ENCODE measurements around the gene SLCO1A2. TPM values are rescaled to one million over a fixed set of nuclear protein-coding genes. Genes with fewer than 3 reads are reported as not detected.

SLCO1A2 gene
- total and polyA plus RNA-seq, 2 donors (not counting 3 experiments of a cell fraction or from before 2014, with no cell fraction given): not detected

DNA sequence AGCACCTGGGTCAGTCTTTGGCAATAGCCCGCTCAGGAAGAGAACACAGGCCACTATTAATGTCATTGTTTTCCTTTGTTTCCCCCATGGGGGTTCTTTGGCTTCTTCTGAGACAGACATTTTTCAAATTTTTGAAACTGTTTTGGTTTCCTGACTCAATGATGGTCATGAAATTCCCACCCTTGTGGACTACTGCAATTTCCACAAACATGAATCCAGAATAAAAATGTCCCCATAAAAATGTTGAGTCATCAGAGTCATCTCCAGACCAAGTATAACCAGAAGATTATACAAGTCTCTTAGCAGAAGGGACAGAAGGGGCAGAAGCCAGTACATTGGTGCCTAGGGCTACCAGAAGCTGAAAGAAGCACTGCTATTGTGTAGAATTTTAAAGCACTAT lies 29.1 kb downstream of the SLCO1A2 start:
- FAIRE-seq (no peak), DNase-seq (ENCODE audit: low read depth, low spot score) (no peak)
- Histone ChIP-seq H3K9me3 (replicated peaks; ENCODE audit: control insufficient read depth, insufficient read depth, low read length) (no peaks in the 10 kb centered on the region), H3K79me2 (ENCODE audit: control insufficient read depth, insufficient read depth, low read length) (no peaks in the 10 kb centered on the region), H3K9me1 (replicated peaks; ENCODE audit: control insufficient read depth, extremely low read depth, insufficient read depth, low read length) (no peaks in the 10 kb centered on the region), H3K36me3 (ENCODE audit: control insufficient read depth in 2 of 2, extremely low read depth in 1 of 2, insufficient read depth in 2 of 2, low read length in 2 of 2) (no peaks in the 10 kb centered on the region), H3K9ac (replicated peaks; ENCODE audit: extremely low read depth, insufficient read depth, low read length) (no peak overlapping the region), H4K20me1 (replicated peaks; ENCODE audit: control insufficient read depth, extremely low read depth, insufficient read depth, low read length) (no peaks in the 10 kb centered on the region), H3K4me1 (ENCODE audit: control insufficient read depth, extremely low read depth, insufficient read depth, low read length) (no peaks in the 10 kb centered on the region), H3K4me2 (ENCODE audit: insufficient read depth, low read length) (no peak overlapping the region), H3K27ac (ENCODE audit: insufficient read depth, low read depth, low read length) (no peak overlapping the region), H3K27me3 (ENCODE audit: control insufficient read depth in 2 of 2, insufficient read depth in 2 of 2, low read length in 2 of 2) (peaks cover 1 to 3% of the 10 kb centered on the region in 2 experiments), H3K4me3 (replicated peaks in 1 of 3; ENCODE audit: insufficient read depth in 1 of 3, low read depth in 1 of 3, low read length in 3 of 3) (no peak overlapping the region), H2AFZ (ENCODE audit: low read depth, low read length) (no peak overlapping the region)
- BruUV-seq (replicated peaks): no TSS peak
- POLR2A ChIA-PET: no interaction called here
- intact Hi-C loops (cut with micrococcal nuclease): no loop called here
- CTCF ChIA-PET: interaction anchor here (1.0 to 1.6 kb wide), 2 partner anchors 9 to 10 kb away, joined by 4 to 7 read pairs; no protein-coding TSS in a partner anchor
- dilution Hi-C loops (cut with MboI; ENCODE audit: extremely low pct_ligation_motif_present, low sequenced_read_pairs): no loop called here
- TF ChIP-seq MYC (IDR thresholded peaks at IDR 0.05; ENCODE audit: low read depth, low read length) (no peak), FOS (IDR thresholded peaks at IDR 0.05; ENCODE audit: borderline replicate concordance, insufficient read depth, low read length) (no peak), GATA2 (IDR thresholded peaks at IDR 0.05; ENCODE audit: insufficient read depth, insufficient read length, low read depth, low read length) (no peak), POLR2AphosphoS5 (IDR thresholded peaks at IDR 0.05; ENCODE audit: insufficient read depth, low read depth, low read length) (no peak)
- TF ChIP-seq, protein P1, sequence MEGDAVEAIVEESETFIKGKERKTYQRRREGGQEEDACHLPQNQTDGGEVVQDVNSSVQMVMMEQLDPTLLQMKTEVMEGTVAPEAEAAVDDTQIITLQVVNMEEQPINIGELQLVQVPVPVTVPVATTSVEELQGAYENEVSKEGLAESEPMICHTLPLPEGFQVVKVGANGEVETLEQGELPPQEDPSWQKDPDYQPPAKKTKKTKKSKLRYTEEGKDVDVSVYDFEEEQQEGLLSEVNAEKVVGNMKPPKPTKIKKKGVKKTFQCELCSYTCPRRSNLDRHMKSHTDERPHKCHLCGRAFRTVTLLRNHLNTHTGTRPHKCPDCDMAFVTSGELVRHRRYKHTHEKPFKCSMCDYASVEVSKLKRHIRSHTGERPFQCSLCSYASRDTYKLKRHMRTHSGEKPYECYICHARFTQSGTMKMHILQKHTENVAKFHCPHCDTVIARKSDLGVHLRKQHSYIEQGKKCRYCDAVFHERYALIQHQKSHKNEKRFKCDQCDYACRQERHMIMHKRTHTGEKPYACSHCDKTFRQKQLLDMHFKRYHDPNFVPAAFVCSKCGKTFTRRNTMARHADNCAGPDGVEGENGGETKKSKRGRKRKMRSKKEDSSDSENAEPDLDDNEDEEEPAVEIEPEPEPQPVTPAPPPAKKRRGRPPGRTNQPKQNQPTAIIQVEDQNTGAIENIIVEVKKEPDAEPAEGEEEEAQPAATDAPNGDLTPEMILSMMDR (IDR thresholded peaks at IDR 0.05; ENCODE audit: extremely low read depth in 1 of 2, insufficient read depth in 1 of 2, low read depth in 1 of 2, low read length in 2 of 2): no peak

DNA sequence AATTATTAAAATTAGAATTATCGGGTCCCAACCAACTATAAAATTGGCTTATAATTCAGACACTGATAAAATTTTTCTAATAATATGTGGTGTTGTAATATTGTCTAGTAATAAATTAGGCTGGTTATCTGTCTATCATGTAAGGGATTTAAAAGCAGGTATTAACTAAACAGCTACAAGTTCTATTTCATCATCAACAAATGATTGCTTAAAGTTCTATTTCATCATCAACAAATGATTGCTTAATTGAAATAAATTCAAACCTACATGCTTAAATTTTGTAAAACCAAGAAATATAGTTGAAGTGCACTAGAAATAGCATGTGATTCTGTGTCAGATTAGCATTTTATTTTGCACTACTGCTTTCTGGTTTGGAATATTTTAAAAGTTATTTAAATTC lies 34.1 kb downstream of the SLCO1A2 start:
- intact Hi-C loops (cut with micrococcal nuclease): no loop called here
- no peaks in the 10 kb centered on the region for H3K4me1 ChIP-seq (ENCODE audit: control insufficient read depth, extremely low read depth, insufficient read depth, low read length)
- H3K9me1 ChIP-seq (replicated peaks; ENCODE audit: control insufficient read depth, extremely low read depth, insufficient read depth, low read length): no peaks in the 10 kb centered on the region
- no peaks in the 10 kb centered on the region for H3K36me3 ChIP-seq (ENCODE audit: control insufficient read depth in 2 of 2, extremely low read depth in 1 of 2, insufficient read depth in 2 of 2, low read length in 2 of 2)
- BruUV-seq (replicated peaks): no TSS peak
- no peak overlapping the region for H2AFZ ChIP-seq (ENCODE audit: low read depth, low read length)
- no peaks in the 10 kb centered on the region for H3K9me3 ChIP-seq (replicated peaks; ENCODE audit: control insufficient read depth, insufficient read depth, low read length)
- H3K4me2 ChIP-seq (ENCODE audit: insufficient read depth, low read length): no peak overlapping the region
- ChIA-PET CTCF (interaction anchor here (2.3 kb wide), 1 partner anchor 8 kb away, joined by 10 read pairs; no protein-coding TSS in a partner anchor), POLR2A (no interaction called here)
- no peak overlapping the region for H3K27ac ChIP-seq (ENCODE audit: insufficient read depth, low read depth, low read length)
- dilution Hi-C loops (cut with MboI; ENCODE audit: extremely low pct_ligation_motif_present, low sequenced_read_pairs): no loop called here
- FAIRE-seq (no peak), DNase-seq (ENCODE audit: low read depth, low spot score) (no peak)
- no peaks in the 10 kb centered on the region for H3K27me3 ChIP-seq (ENCODE audit: control insufficient read depth in 2 of 2, insufficient read depth in 2 of 2, low read length in 2 of 2)
- no peak overlapping the region for H3K4me3 ChIP-seq (replicated peaks in 1 of 3; ENCODE audit: insufficient read depth in 1 of 3, low read depth in 1 of 3, low read length in 3 of 3)
- H3K9ac ChIP-seq (replicated peaks; ENCODE audit: extremely low read depth, insufficient read depth, low read length): no peak overlapping the region
- no peaks in the 10 kb centered on the region for H4K20me1 ChIP-seq (replicated peaks; ENCODE audit: control insufficient read depth, extremely low read depth, insufficient read depth, low read length)
- H3K79me2 ChIP-seq (ENCODE audit: control insufficient read depth, insufficient read depth, low read length): no peaks in the 10 kb centered on the region
- no peak for TF ChIP-seq POLR2A (IDR thresholded peaks at IDR 0.05; ENCODE audit: low read depth, low read length)
- TF ChIP-seq, protein P1 (IDR thresholded peaks at IDR 0.05; ENCODE audit: extremely low read depth in 1 of 2, insufficient read depth in 1 of 2, low read depth in 1 of 2, low read length in 2 of 2): no peak
- no peak for TF ChIP-seq MYC (IDR thresholded peaks at IDR 0.05; ENCODE audit: low read depth, low read length)
- no peak for TF ChIP-seq GATA2 (IDR thresholded peaks at IDR 0.05; ENCODE audit: insufficient read depth, insufficient read length, low read depth, low read length)
- TF ChIP-seq FOS (IDR thresholded peaks at IDR 0.05; ENCODE audit: borderline replicate concordance, insufficient read depth, low read length): no peak
- no peak for TF ChIP-seq JUN (IDR thresholded peaks at IDR 0.05; ENCODE audit: borderline replicate concordance, insufficient read depth, insufficient read length, low read depth)
- no peak for TF ChIP-seq EZH2 (IDR thresholded peaks at IDR 0.05; ENCODE audit: borderline replicate concordance, low read depth, low read length, severe bottlenecking)
- TF ChIP-seq MAX (IDR thresholded peaks at IDR 0.05; ENCODE audit: insufficient read depth, insufficient read length): no peak
- TF ChIP-seq POLR2AphosphoS5 (IDR thresholded peaks at IDR 0.05; ENCODE audit: insufficient read depth, low read depth, low read length): no peak

Measured in endothelial cell of umbilical vein (primary cell).